Activated naive CD8-positive, alpha-beta T cell treated with anti-CD3 and anti-CD28 coated beads, Interleukin-2, amount 10 ng/mL, durations not matched to agents 7 days and 5 days (primary cell): Measurements from ENCODE around the gene ERC1. TPM values are rescaled to one million over a fixed set of nuclear protein-coding genes. Genes with fewer than 3 reads are reported as not detected.

Experiments
- ATAC-seq: fragments of 150-1000 bp; cut with Tn5 transposase; one replicate; pipeline ENCODE4 v1.10.0; 2021; ENCODE audit warnings: low read depth, moderate library complexity
- POLR2A ChIA-PET: fragments of 350-600 bp; sonication (Branson Sonifier 250); formaldehyde crosslinking; loops from one replicate; lab custom pipeline; 2021; ENCODE audit warnings: antibody characterized with exemption; lab: Charles Lee
- DNase-seq: peaks from one replicate; pipeline ENCODE4 v3.0.0; 2021
- H3K27ac Mint-ChIP-seq: one replicate; pipeline ENCODE4 v1.8.0; 2022; ENCODE audit warnings: mild to moderate bottlenecking, mixed read lengths
- H3K27me3 Mint-ChIP-seq: one replicate; pipeline ENCODE4 v1.8.0; 2022; ENCODE audit warnings: mild to moderate bottlenecking, moderate library complexity, mixed read lengths
- H3K36me3 Mint-ChIP-seq: one replicate; pipeline ENCODE4 v1.8.0; 2021; ENCODE audit warnings: mild to moderate bottlenecking, mixed read lengths
- H3K4me1 Mint-ChIP-seq: one replicate; pipeline ENCODE4 v1.8.0; 2021; ENCODE audit warnings: mixed read lengths
- H3K4me3 Mint-ChIP-seq: one replicate; pipeline ENCODE4 v1.8.0; 2022; ENCODE audit warnings: mild to moderate bottlenecking, moderate library complexity, mixed read lengths
- H3K9me3 Mint-ChIP-seq: one replicate; pipeline ENCODE4 v1.8.0; 2021; ENCODE audit warnings: mixed read lengths
- total RNA-seq, 2 experiments: library from RNA; stranded (reverse); gene quantifications; one replicate each; pipeline ENCODE4 v1.2.3, GENCODE V29; 2021

The ERC1 gene
- total RNA-seq, 2 experiments from 2014 or later: 24.0 to 30.3 TPM

DNA sequence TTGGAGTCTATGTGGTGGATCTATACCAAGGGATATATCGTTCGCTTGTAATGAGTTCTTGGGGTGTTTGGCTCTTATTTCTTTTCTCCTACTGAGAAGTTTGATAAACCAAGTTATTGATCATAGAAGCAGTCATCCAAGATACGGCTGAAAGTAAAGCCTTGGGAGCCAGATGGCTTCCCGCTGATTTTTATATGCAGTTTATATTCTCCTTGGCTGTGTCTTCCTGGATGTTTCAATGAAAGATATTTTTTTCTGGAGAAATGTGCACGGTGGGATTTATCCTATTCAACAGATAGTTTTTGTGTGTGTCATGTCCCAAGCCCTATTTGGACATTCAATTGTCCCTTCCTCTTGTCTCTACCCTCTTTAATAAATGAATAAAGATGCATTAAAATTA lies 289.0 kb downstream of the ERC1 start:
- Mint-ChIP-seq H3K9me3 (no peaks in the 10 kb centered on the region), H3K27me3 (no peaks in the 10 kb centered on the region), H3K4me3 (no peak overlapping the region), H3K27ac (no peak overlapping the region), H3K36me3 (peaks cover 1% of the 10 kb centered on the region), H3K4me1 (peaks cover 26% of the 10 kb centered on the region)
- DNase-seq (no peak), ATAC-seq (no peak)
- POLR2A ChIA-PET: no interaction called here

DNA sequence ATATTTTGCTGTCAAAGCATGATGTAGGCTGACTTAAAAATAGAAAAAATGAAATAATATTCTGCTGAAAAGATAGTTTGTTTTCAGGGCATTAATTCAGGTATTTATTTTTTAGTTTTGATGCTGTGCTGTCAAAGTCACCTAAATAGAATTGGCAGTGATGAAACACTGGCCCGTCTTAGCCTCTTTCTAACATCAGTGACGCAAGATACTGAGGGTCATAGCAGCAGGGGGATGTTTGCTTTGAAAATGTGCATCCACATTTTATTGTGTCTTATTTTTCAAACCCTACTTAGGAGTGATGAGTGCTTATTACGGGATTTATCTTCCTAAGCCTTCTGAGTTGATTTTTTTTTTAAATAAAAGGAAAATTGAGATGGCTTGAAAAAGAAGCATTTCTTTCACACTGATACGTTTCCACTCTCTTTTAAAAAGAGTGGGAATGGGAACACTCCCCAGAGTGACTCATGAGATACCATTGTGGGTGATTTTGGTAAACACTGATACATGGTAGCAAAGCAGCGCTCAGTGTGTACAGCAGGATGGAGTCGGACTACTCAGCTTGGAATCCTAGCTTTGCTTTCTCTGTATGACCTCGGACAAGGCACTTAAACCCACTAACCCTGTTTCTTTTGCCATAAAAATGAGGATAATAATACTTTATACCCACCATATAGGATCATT lies 290.8 kb downstream of the ERC1 start:
- no peaks in the 10 kb centered on the region for H3K9me3 Mint-ChIP-seq
- H3K27ac Mint-ChIP-seq: no peak overlapping the region
- no peaks in the 10 kb centered on the region for H3K27me3 Mint-ChIP-seq
- no peak for DNase-seq
- H3K4me3 Mint-ChIP-seq: no peak overlapping the region
- peaks cover 1% of the 10 kb centered on the region for H3K36me3 Mint-ChIP-seq
- ATAC-seq: no peak
- POLR2A ChIA-PET: no interaction called here
- peaks cover 29% of the 10 kb centered on the region for H3K4me1 Mint-ChIP-seq

DNA sequence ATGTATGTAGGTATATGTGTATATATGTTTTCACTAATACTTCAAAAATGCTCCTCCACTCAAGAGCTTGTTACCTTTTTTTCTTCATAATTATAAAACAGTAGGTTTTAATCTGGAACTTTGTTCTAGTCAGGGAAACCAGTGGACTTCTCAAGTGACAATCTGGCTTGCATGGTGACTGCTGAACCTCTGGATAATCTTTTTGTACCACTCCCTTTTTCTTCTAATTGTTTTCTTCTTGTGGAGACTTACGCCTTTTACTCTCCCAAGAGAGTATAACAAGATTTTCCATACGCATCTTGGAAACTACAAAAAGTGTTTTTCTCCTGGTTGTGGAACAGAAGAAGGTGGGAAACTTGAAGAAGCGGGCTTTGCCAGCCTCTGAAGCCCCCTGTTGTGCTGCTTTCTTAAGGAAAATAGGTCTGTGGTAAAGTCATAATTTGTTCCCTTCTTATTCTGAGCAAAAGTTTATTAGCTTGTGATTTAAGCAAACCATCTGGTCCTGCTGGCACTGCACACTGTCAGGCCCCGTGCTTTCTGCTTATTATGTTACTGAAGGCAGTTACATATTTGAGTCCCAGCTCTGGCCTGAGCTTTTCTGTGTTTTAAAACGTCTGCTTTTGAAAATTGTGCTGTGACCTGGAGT lies 291.8 kb downstream of the ERC1 start:
- ATAC-seq (no peak), DNase-seq (no peak)
- H3K4me3 Mint-ChIP-seq: no peak overlapping the region
- POLR2A ChIA-PET: no interaction called here
- H3K36me3 Mint-ChIP-seq: peaks cover 1% of the 10 kb centered on the region
- H3K4me1 Mint-ChIP-seq: peaks cover 25% of the 10 kb centered on the region
- no peak overlapping the region for H3K27ac Mint-ChIP-seq
- H3K9me3 Mint-ChIP-seq: no peaks in the 10 kb centered on the region
- H3K27me3 Mint-ChIP-seq: no peaks in the 10 kb centered on the region

DNA sequence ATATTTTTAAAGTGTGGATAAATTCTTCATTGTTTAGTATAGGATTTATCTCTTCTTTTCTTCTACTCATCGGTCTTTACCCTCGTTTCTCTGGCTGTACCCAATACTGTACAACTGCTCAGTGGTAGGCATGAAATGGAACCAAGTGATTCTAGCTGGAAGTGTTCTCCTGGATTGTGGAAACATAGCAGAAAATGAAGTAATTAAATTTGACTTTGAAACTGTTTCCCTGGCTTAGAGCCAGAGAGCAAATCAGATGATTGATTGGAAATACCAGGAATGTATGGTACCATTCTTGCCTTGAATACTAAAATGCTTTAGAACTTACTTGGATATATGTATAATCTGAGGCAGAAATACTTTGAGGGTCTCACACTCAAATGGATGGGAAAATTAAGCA lies 292.3 kb downstream of the ERC1 start:
- peaks cover 1% of the 10 kb centered on the region for H3K36me3 Mint-ChIP-seq
- DNase-seq (no peak), ATAC-seq (no peak)
- H3K9me3 Mint-ChIP-seq: no peaks in the 10 kb centered on the region
- no peak overlapping the region for H3K4me3 Mint-ChIP-seq
- peaks cover 19% of the 10 kb centered on the region for H3K4me1 Mint-ChIP-seq
- H3K27me3 Mint-ChIP-seq: no peaks in the 10 kb centered on the region
- no peak overlapping the region for H3K27ac Mint-ChIP-seq
- POLR2A ChIA-PET: interaction anchor here (0.7 kb wide), 1 partner anchor 16 kb away, joined by 3 read pairs; no protein-coding TSS in a partner anchor

DNA sequence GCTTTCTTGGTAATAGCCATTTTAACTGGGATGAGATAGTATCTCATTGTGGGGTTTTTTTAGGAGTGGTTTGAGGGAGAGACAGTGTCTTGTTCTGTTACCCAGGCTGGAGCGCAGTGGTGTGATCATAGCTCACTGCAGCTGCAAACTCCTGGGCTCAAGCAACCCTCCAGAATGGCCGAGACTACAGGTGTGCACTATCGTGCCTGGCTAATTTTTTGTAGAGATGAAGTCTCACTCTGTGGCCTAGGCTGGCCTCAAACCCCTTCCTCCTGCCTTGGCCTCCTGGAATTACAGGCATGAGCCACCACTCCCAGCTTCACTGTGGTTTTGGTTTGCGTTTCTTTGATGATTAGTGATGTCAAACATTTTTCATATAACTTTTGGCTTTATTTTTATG lies 293.6 kb downstream of the ERC1 start:
- Mint-ChIP-seq H3K36me3 (peaks cover 1% of the 10 kb centered on the region), H3K4me3 (no peak overlapping the region), H3K27ac (no peak overlapping the region), H3K9me3 (no peaks in the 10 kb centered on the region), H3K4me1 (peaks cover 18% of the 10 kb centered on the region), H3K27me3 (no peaks in the 10 kb centered on the region)
- ATAC-seq: peak; percentile 36
- no peak for DNase-seq
- POLR2A ChIA-PET: no interaction called here

DNA sequence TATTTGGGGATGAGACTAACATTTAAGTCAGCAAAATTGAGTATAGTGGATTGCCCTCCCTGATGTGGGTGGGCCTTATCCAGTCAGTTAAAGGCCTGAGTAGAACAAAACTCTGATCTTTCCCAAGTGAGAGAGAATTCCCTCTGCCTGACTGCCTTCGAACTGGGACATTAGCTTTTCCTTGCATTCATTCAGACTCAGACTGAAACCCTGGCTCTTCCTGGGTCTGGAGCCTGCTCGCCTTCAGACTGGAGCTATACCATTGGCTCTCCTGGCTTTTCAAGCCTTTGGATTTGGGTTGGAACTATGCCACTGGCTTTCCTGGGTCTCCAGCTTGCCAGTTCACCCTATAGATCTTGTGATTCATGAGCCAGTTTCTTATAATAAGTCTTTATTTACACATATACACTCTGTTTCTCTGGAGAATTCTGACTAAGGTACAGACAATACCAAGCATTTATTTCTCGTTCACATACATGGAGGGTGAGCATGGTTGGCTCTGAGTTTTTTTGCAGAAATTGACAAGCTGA lies 296.5 kb downstream of the ERC1 start:
- POLR2A ChIA-PET: no interaction called here
- no peaks in the 10 kb centered on the region for H3K9me3 Mint-ChIP-seq
- H3K36me3 Mint-ChIP-seq: peaks cover 12% of the 10 kb centered on the region
- H3K27me3 Mint-ChIP-seq: no peaks in the 10 kb centered on the region
- H3K4me1 Mint-ChIP-seq: peaks cover 19% of the 10 kb centered on the region
- H3K4me3 Mint-ChIP-seq: no peak overlapping the region
- DNase-seq (no peak), ATAC-seq (no peak)
- no peak overlapping the region for H3K27ac Mint-ChIP-seq

DNA sequence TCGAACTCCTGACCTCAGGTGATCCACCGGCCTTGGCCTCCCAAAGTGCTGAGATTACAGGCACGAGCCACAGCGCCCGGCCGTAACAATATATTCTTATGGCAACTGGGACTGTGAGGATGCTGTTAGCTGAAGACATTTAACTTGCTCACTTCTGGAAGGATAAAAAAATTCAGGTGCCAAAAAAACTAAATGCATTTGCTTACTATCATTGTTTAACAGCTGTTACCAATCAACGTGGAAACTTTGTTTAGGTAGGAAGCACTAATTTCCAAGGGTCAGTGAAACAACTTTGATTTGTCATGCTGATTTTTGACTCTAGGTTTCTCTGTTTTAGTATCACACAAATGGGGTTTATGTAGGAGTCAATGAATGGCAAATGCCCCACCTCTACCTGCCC lies 297.3 kb downstream of the ERC1 start:
- Mint-ChIP-seq H3K27ac (no peak overlapping the region), H3K9me3 (no peaks in the 10 kb centered on the region), H3K4me1 (peaks cover 19% of the 10 kb centered on the region), H3K4me3 (no peak overlapping the region), H3K36me3 (peaks cover 12% of the 10 kb centered on the region), H3K27me3 (no peaks in the 10 kb centered on the region)
- POLR2A ChIA-PET: no interaction called here
- ATAC-seq: no peak
- no peak for DNase-seq

DNA sequence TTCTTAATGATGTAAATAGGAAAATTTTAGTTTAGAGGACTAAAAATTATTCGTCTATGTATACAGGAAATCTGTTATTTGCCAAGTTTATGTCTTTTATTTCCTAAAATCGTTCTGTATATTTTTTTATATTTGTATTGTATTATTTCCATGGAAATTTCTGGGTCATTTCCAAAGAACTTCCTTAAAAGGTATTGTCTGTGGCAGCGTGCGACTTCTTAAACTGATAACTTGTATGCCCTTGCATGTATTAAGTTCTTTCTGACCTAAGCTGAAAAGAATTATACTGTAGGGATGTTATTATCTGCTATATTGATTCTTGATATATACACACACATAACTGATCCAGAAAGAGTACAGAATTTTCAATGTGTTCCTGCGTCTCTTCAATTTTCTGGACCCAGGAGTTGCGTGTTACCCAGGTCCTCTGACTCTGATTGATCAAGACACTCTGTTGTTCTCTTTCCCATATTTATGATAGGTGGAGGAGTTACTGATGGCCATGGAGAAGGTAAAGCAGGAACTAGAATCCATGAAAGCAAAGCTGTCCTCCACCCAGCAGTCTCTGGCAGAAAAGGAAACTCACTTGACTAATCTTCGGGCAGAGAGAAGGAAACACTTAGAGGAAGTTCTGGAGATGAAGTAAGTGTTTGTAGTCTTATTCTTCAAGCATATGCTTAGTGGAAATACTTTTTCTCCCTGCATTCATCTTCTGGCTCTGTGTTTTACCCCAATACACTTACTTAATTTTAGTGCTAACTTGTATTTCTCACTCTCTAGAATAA lies 298.5 kb downstream of the ERC1 start:
- ATAC-seq (no peak), DNase-seq (no peak)
- POLR2A ChIA-PET: no interaction called here
- Mint-ChIP-seq H3K9me3 (no peaks in the 10 kb centered on the region), H3K27ac (no peak overlapping the region), H3K36me3 (peaks cover 10% of the 10 kb centered on the region), H3K4me1 (peaks cover 11% of the 10 kb centered on the region), H3K4me3 (no peak overlapping the region), H3K27me3 (no peaks in the 10 kb centered on the region)

DNA sequence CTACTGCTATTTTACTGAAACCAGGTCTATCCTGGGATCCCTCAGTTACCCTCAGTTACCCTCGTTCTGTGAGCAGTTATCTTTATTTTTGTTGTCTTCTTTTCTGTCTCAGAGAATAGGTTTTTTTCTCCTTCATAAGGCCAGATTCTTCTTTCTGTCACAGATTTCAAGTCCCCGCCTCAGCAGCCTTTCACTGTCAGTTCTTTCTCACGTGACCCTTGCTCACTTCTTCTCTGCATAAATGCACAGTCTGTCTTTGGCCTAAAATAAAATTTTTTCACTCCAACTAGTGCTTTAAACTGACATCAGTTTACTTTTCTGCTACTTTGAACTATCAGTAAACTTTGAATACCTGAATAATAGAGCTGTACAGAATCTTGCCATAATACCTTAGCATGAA lies 299.7 kb downstream of the ERC1 start:
- no peak overlapping the region for H3K4me3 Mint-ChIP-seq
- POLR2A ChIA-PET: no interaction called here
- H3K4me1 Mint-ChIP-seq: peaks cover 2% of the 10 kb centered on the region
- DNase-seq (no peak), ATAC-seq (no peak)
- H3K27ac Mint-ChIP-seq: no peak overlapping the region
- H3K9me3 Mint-ChIP-seq: no peaks in the 10 kb centered on the region
- H3K27me3 Mint-ChIP-seq: no peaks in the 10 kb centered on the region
- H3K36me3 Mint-ChIP-seq: peaks cover 10% of the 10 kb centered on the region

DNA sequence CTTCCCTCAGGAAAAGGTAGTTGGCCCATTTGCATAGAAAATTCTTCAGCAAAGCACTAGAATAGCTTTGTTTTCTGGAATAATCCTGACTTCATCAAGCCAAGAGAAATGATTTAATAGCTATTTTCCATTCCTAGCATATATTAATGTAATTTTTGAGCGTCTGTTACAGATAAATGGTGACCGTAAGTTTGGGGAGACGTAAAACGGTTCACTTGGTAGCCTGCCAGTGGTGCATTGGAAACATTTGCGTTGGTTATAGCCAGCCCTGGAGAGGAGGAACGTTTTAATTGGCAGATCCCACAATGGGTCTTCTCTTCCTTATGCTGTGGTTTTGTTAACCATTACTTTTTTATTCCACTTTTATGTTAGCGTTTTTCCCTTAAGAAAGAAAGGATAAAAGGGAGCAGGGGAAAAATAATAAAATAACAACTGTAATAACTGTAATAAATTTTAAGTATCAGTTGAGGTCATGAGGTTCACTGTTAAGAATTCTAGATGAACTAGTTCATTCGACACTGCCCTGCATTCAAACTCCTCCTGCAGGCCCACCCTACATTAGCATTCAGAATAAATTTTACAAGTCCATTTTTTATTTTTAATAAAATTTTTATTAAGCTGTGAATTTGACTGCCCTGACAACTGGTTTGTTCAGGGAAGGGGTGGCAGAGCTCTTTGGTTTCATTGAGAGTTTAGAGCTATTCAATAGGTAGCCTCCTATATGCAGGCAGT lies 300.7 kb downstream of the ERC1 start:
- DNase-seq (no peak), ATAC-seq (no peak)
- H3K36me3 Mint-ChIP-seq: peaks cover 10% of the 10 kb centered on the region
- H3K9me3 Mint-ChIP-seq: no peaks in the 10 kb centered on the region
- H3K4me3 Mint-ChIP-seq: no peak overlapping the region
- no peak overlapping the region for H3K27ac Mint-ChIP-seq
- POLR2A ChIA-PET: no interaction called here
- H3K27me3 Mint-ChIP-seq: no peaks in the 10 kb centered on the region
- peaks cover 2% of the 10 kb centered on the region for H3K4me1 Mint-ChIP-seq

DNA sequence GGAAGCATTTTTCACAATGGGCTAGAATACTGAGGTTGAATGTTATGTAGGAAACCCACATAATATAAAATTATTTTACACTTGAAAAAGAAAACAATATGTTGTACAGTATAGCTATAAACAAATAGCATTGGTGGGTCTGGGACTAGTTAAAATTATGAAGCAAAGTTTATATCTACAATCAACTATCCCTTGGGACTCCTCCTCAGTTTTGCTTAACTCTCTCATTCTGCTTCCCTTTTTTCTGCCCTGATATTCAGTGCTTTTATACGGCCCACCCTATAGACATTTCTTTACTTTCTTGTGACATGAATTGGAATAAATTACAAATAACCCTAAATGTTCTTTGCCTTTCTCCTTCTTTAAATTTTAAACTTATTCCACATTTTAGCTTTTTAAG lies 302.9 kb downstream of the ERC1 start:
- POLR2A ChIA-PET: no interaction called here
- ATAC-seq: no peak
- H3K9me3 Mint-ChIP-seq: no peaks in the 10 kb centered on the region
- peaks cover 15% of the 10 kb centered on the region for H3K36me3 Mint-ChIP-seq
- DNase-seq: no peak
- H3K4me3 Mint-ChIP-seq: no peak overlapping the region
- no peaks in the 10 kb centered on the region for H3K27me3 Mint-ChIP-seq
- H3K4me1 Mint-ChIP-seq: peaks cover 2% of the 10 kb centered on the region
- H3K27ac Mint-ChIP-seq: no peak overlapping the region

DNA sequence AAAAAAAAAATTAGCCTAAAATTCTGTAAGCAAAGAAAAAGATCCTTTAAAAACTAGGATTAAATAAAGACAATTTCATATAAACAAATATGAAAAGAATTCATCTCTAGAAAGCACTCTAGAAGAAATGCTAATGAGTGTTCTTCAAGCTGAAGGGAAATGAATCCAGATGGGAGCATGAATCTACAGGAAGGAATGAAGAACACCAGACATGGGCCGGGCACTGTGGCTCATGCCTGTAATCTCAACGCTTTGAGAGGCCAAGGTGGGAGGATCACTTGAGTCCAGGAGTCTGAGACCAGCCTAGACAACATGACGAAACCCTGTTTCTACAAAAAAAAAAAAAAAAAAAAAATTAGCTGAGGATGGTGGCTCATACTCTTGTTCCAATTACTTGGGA lies 306.2 kb downstream of the ERC1 start:
- no peak for DNase-seq
- no peak for ATAC-seq
- POLR2A ChIA-PET: no interaction called here
- Mint-ChIP-seq H3K4me3 (no peak overlapping the region), H3K9me3 (no peaks in the 10 kb centered on the region), H3K4me1 (no peaks in the 10 kb centered on the region), H3K36me3 (peaks cover 11% of the 10 kb centered on the region), H3K27ac (no peak overlapping the region), H3K27me3 (no peaks in the 10 kb centered on the region)

DNA sequence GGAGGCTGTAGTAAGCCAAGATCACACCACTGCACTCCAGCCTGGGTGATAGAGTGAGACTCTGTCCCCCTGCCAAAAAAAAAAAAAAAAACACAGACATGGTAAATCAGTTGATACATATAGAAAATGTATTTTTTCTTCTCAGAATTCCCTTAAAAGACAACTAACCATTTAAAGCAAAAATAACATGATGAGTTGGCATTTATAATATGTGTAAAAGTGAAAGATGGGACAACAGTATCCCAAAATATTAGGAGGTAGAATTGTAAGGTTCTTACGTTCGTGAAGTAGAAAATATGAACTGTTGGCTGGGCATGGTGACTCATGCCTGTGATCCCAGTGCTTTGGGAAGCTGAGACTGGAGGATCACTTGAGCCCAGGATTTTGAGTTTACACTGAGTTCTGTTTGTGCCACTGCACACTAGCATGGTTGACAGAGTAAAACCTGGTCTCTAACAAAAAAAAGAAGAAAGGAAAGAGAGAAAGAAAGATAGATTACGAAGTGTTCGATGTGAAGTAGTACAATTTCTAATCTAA lies 306.7 kb downstream of the ERC1 start:
- no peaks in the 10 kb centered on the region for H3K9me3 Mint-ChIP-seq
- no peak overlapping the region for H3K4me3 Mint-ChIP-seq
- POLR2A ChIA-PET: no interaction called here
- H3K27ac Mint-ChIP-seq: no peak overlapping the region
- peaks cover 11% of the 10 kb centered on the region for H3K36me3 Mint-ChIP-seq
- DNase-seq (no peak), ATAC-seq (no peak)
- H3K4me1 Mint-ChIP-seq: no peaks in the 10 kb centered on the region
- no peaks in the 10 kb centered on the region for H3K27me3 Mint-ChIP-seq
